DOHH2 (cell line): ENCODE results near the gene TNFAIP3.
"Not testable (repeated sequence)": the region's sequence is repeated elsewhere in the genome, so short reads cannot be mapped to it uniquely, and the experiment has no call there.

ENCODE experiments used
- H3F3A ChIP-seq: fragments of 200-600 bp; sonication (generic), shearing (Covaris generic); 2 replicates; pipeline ENCODE4 v1.6.0; 2016; ENCODE audit warnings: antibody characterized with exemption, mild to moderate bottlenecking; ENCODE audit not compliant: control insufficient read depth, insufficient read depth
- H3K27ac ChIP-seq: fragments of 200-600 bp; sonication (generic); 2 replicates; pipeline ENCODE4 v1.5.1; 2014; ENCODE audit warnings: low read depth, mild to moderate bottlenecking, low read length, moderate library complexity
- H3K27me3 ChIP-seq: fragments of 200-600 bp; sonication (generic); 2 replicates; pipeline ENCODE4 v1.6.1; 2014; ENCODE audit warnings: mild to moderate bottlenecking, low read length, mixed read lengths; ENCODE audit not compliant: control insufficient read depth
- H3K36me3 ChIP-seq: fragments of 200-600 bp; sonication (generic); 2 replicates; pipeline ENCODE4 v1.6.1; 2014; ENCODE audit warnings: mild to moderate bottlenecking, low read length, moderate library complexity, mixed read lengths; ENCODE audit not compliant: control insufficient read depth
- H3K4me1 ChIP-seq: fragments of 200-600 bp; sonication (generic); 2 replicates; pipeline ENCODE4 v1.6.1; 2014; ENCODE audit warnings: mild to moderate bottlenecking, low read length, mixed read lengths; ENCODE audit not compliant: control insufficient read depth
- H3K4me2 ChIP-seq: fragments of 200-600 bp; sonication (generic); 2 replicates; pipeline ENCODE4 v1.6.0; 2014; ENCODE audit warnings: mild to moderate bottlenecking, low read length, moderate library complexity
- H3K4me3 ChIP-seq: fragments of 200-600 bp; sonication (generic); 2 replicates; pipeline ENCODE4 v1.5.1; 2014; ENCODE audit warnings: mild to moderate bottlenecking, low read length, mixed read lengths
- H3K79me2 ChIP-seq: fragments of 200-600 bp; sonication (generic); 2 replicates; pipeline ENCODE4 v1.6.1; 2014; ENCODE audit warnings: mild to moderate bottlenecking, low read length, mixed read lengths; ENCODE audit not compliant: control insufficient read depth
- H3K9me2 ChIP-seq: fragments of 200-600 bp; sonication (generic); replicated peaks from 2 replicates; pipeline ENCODE4 v1.6.1; 2014; ENCODE audit warnings: mild to moderate bottlenecking, low read length, mixed read lengths; ENCODE audit not compliant: control insufficient read depth
- H3K9me3 ChIP-seq: fragments of 200-600 bp; sonication (generic); 2 replicates; pipeline ENCODE4 v1.6.1; 2014; ENCODE audit warnings: antibody characterized with exemption, low read length, mixed read lengths; ENCODE audit not compliant: control insufficient read depth, insufficient read depth
- H4K20me1 ChIP-seq: fragments of 200-600 bp; sonication (generic); 2 replicates; pipeline ENCODE4 v1.6.0; 2014; ENCODE audit warnings: low read depth, mild to moderate bottlenecking, antibody characterized with exemption, low read length, moderate library complexity; ENCODE audit not compliant: control insufficient read depth, insufficient read depth
- CTCF ChIP-seq: fragments of 200-600 bp; sonication (generic); IDR thresholded peaks from one replicate; pipeline ENCODE4 v1.5.1; 2014; ENCODE audit warnings: antibody characterized with exemption, mild to moderate bottlenecking, low read depth, low read length; ENCODE audit not compliant: poor library complexity, severe bottlenecking
- EZH2phosphoT487 ChIP-seq: fragments of 200-600 bp; sonication (generic); IDR thresholded peaks from 2 replicates; pipeline ENCODE4 v1.6.1; 2017; ENCODE audit warnings: borderline replicate concordance, mild to moderate bottlenecking, antibody characterized with exemption, low read length, moderate library complexity, mixed read lengths

Gene TNFAIP3

DNA sequence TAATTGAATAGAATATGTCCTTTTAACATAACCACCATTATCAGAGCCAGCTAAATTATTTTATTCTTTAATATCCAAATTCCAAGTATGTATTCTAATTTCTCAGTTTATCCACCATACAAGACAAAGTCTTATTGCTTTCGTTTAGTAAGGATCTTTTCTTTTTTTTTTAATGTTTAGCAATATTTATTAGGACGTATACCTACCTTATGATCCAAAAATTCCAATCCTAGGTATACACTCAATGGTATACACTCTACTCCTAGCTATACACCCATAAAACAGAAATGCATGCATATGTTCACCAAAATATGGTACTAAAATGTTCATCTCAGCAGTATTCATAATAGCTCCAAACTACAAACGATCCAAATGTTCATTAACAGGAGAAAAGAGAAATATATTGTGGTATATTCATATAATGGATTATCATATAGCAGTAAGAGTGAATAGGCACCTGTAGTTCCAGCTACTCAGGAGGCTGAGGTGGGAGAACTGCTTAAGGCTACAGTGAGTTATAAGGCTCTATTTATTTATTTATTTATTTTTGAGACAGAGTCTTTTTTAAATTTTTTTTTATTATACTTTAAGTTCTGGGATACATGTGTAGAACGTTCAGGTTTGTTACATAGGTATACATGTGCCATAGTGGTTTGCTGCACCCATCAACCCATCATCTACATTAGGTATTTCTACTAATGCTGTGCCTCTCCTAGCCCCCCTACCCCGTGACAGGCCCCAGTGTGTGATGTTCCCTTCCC lies 17.3 kb downstream of the TNFAIP3 start:
- Histone ChIP-seq H3K27me3 (no peaks in the 10 kb centered on the region), H3K4me2 (no peak overlapping the region), H3F3A (no peaks in the 10 kb centered on the region), H3K4me1 (no peaks in the 10 kb centered on the region), H3K36me3 (peaks cover 8% of the 10 kb centered on the region), H4K20me1 (no peaks in the 10 kb centered on the region), H3K9me3 (no peaks in the 10 kb centered on the region), H3K79me2 (no peaks in the 10 kb centered on the region), H3K27ac (no peak overlapping the region), H3K4me3 (no peak overlapping the region), H3K9me2 (no peaks in the 10 kb centered on the region)
- TF ChIP-seq EZH2phosphoT487 (no peak), CTCF (no peak)

- not testable (repeated sequence) for H4K20me1 ChIP-seq, H3K9me3 ChIP-seq, H3K27me3 ChIP-seq, H3K27ac ChIP-seq, H3F3A ChIP-seq, H3K4me3 ChIP-seq, H3K4me1 ChIP-seq, H3K9me2 ChIP-seq, H3K36me3 ChIP-seq, H3K79me2 ChIP-seq, H3K4me2 ChIP-seq
Observed at GRCh38 chr6:137884910-137885229, 17.8 kb downstream of the TNFAIP3 start.

DNA sequence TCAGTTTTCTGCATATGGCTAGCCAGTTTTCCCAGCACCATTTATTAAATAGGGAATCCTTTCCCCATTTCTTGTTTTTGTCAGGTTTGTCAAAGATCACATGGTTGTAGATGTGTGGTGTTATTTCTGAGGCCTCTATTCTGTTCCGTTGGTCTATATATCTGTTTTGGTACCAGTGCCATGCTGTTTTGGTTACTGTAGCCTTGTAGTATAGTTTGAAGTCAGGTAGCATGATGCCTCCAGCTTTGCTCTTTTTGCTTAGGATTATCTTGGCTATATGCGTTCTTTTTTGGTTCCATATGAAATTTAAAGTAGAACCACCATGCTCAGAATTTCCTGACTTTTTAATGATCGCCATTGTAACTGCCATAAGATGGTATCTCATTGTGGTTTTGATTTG lies 19.2 kb downstream of the TNFAIP3 start:
- H3K27ac ChIP-seq, H3K4me1 ChIP-seq, H3K4me2 ChIP-seq, H4K20me1 ChIP-seq, H3K36me3 ChIP-seq, H3K4me3 ChIP-seq, H3F3A ChIP-seq, H3K79me2 ChIP-seq, H3K9me3 ChIP-seq, H3K27me3 ChIP-seq, H3K9me2 ChIP-seq: not testable (repeated sequence)

GRCh38 chr6:137890983-137891537 lies 24.0 kb downstream of the TNFAIP3 start:
- no peaks in the 10 kb centered on the region for H3K4me1 ChIP-seq
- H3K79me2 ChIP-seq, result no peaks in the 10 kb centered on the region
- H3K4me2 ChIP-seq, result no peak overlapping the region
- H3K36me3 ChIP-seq, result no peaks in the 10 kb centered on the region
- TF ChIP-seq CTCF, result no peak
- no peak for TF ChIP-seq EZH2phosphoT487
- H3K9me2 ChIP-seq, result no peaks in the 10 kb centered on the region
- H3K9me3 ChIP-seq, result no peaks in the 10 kb centered on the region
- H4K20me1 ChIP-seq, result no peaks in the 10 kb centered on the region
- H3K27me3 ChIP-seq, result no peaks in the 10 kb centered on the region
- no peaks in the 10 kb centered on the region for H3F3A ChIP-seq
- H3K27ac ChIP-seq, result no peak overlapping the region
- H3K4me3 ChIP-seq, result no peak overlapping the region
